Keratinocyte (primary cell): ENCODE measurements around the gene XCL2. TPM values are rescaled to one million over a fixed set of nuclear protein-coding genes. Genes with fewer than 3 reads are reported as not detected.

Source experiments
- DNase-seq: peaks from one replicate; pipeline ENCODE4 v3.0.0-alpha.2; 2011; ENCODE audit warnings: low read depth, missing footprints, low spot score
- FAIRE-seq: peaks from 2 replicates; lab custom pipeline; 2011; peaks lifted over from hg19 to GRCh38; lab: Jason Lieb, UNC
- H2AFZ ChIP-seq: 2 replicates; pipeline ENCODE4 v1.6.0; 2012; ENCODE audit warnings: low read length, control low read depth, inconsistent platforms; ENCODE audit not compliant: control insufficient read depth
- H3K27ac ChIP-seq: 2 replicates; pipeline ENCODE4 v1.5.1; 2011; ENCODE audit warnings: low read length; ENCODE audit not compliant: control insufficient read depth, insufficient read depth
- H3K27me3 ChIP-seq: 3 replicates; pipeline ENCODE4 v1.6.0; 2011; ENCODE audit warnings: low read length; ENCODE audit not compliant: control insufficient read depth, insufficient read depth; ENCODE audit errors: extremely low read depth
- H3K36me3 ChIP-seq, 2 experiments: 2 replicates in 1 of 2; 3 replicates in 1 of 2; pipeline ENCODE4 v1.5.1; 2011; ENCODE audit warnings: low read length in 2 of 2, mild to moderate bottlenecking in 1 of 2; ENCODE audit not compliant: control insufficient read depth in 2 of 2, insufficient read depth in 2 of 2; ENCODE audit errors: extremely low read depth in 1 of 2
- H3K4me1 ChIP-seq: 3 replicates; pipeline ENCODE4 v1.5.1; 2011; ENCODE audit warnings: low read length; ENCODE audit not compliant: control insufficient read depth, insufficient read depth; ENCODE audit errors: extremely low read depth
- H3K4me2 ChIP-seq: 3 replicates; pipeline ENCODE4 v1.6.0; 2011; ENCODE audit warnings: low read depth, low read length; ENCODE audit not compliant: control insufficient read depth, insufficient read depth; ENCODE audit errors: extremely low read depth
- H3K4me3 ChIP-seq, 3 experiments: fragments of 200-600 bp in 1 of 3; sonication (generic) in 1 of 3; 2 replicates in 2 of 3; 3 replicates in 1 of 3; pipeline ENCODE4 v1.5.1; 2011 to 2016; ENCODE audit warnings: low read length in 3 of 3, mild to moderate bottlenecking in 3 of 3, control low read depth in 2 of 3, inconsistent platforms in 1 of 3, low read depth in 1 of 3, mixed read lengths in 1 of 3, mixed run types in 1 of 3, moderate library complexity in 1 of 3; ENCODE audit not compliant: control insufficient read depth in 2 of 3, insufficient read depth in 2 of 3; ENCODE audit errors: extremely low read depth in 1 of 3
- H3K79me2 ChIP-seq: 2 replicates; pipeline ENCODE4 v1.6.0; 2012; ENCODE audit warnings: low read length; ENCODE audit not compliant: control insufficient read depth, insufficient read depth
- H3K9ac ChIP-seq: 3 replicates; pipeline ENCODE4 v1.6.0; 2011; ENCODE audit warnings: low read length; ENCODE audit not compliant: control insufficient read depth, insufficient read depth; ENCODE audit errors: extremely low read depth
- H3K9me1 ChIP-seq: 3 replicates; pipeline ENCODE4 v1.6.0; 2011; ENCODE audit warnings: low read length; ENCODE audit not compliant: control insufficient read depth, insufficient read depth; ENCODE audit errors: extremely low read depth
- H3K9me3 ChIP-seq: 2 replicates; pipeline ENCODE4 v1.5.1; 2012; ENCODE audit warnings: low read depth, low read length; ENCODE audit not compliant: control insufficient read depth
- H4K20me1 ChIP-seq: 3 replicates; pipeline ENCODE4 v1.6.0; 2011; ENCODE audit warnings: low read length; ENCODE audit not compliant: control insufficient read depth, insufficient read depth; ENCODE audit errors: extremely low read depth
- EZH2 ChIP-seq: IDR thresholded peaks from one replicate; pipeline ENCODE4 v1.6.1; 2012; ENCODE audit warnings: inconsistent platforms, mild to moderate bottlenecking, low read length, moderate library complexity
- dilution Hi-C: fragments of 300-500 bp; cut with MboI; formaldehyde crosslinking; loops from one replicate; pipeline ENCODE4 v1.7.0; 2020; ENCODE audit warnings: low sequenced_read_pairs; ENCODE audit not compliant: extremely low pct_ligation_motif_present
- polyA plus RNA-seq, 5 experiments: library from polyadenylated mRNA; depleted of rRNA in 3 of 5; stranded (reverse) in 3 of 5; stranded (forward) in 1 of 5; unstranded in 1 of 5; fragments of >200 nt; gene quantifications; 1 replicate in 1 of 5; 2 replicates in 3 of 5; 3 replicates in 1 of 5; pipeline versions ENCODE4 v1.2.1 to v1.2.3, GENCODE V29; 2011 to 2012; ENCODE audit warnings: missing spikeins in 2 of 5, low read depth in 1 of 5, low replicate concordance in 1 of 5
- TF ChIP-seq, protein P1 (sequence below), 3 experiments: IDR thresholded peaks in 1 of 3; conservative IDR thresholded peaks in 1 of 3; optimal IDR thresholded peaks in 1 of 3; 2 replicates in 2 of 3; 3 replicates in 1 of 3; pipeline versions ENCODE3 to v1.5.1; 2011; ENCODE audit warnings: low read length in 3 of 3, mild to moderate bottlenecking in 3 of 3, moderate library complexity in 2 of 3, control low read depth in 1 of 3, inconsistent platforms in 1 of 3; ENCODE audit not compliant: insufficient read depth in 2 of 3; ENCODE audit errors: extremely low read depth in 1 of 3

The XCL2 gene
- polyA plus RNA-seq, 1 donor (not counting 4 experiments of a cell fraction or from before 2014, with no cell fraction given): not detected

GRCh38 chr1:168514455-168514854, 29.3 kb downstream of the XCL2 start:
- FAIRE-seq: no peak
- Histone ChIP-seq H4K20me1 (no peaks in the 10 kb centered on the region), H3K9me1 (no peaks in the 10 kb centered on the region), H2AFZ (no peak overlapping the region), H3K36me3 (no peaks in the 10 kb centered on the region), H3K9me3 (no peaks in the 10 kb centered on the region), H3K4me1 (no peaks in the 10 kb centered on the region), H3K9ac (no peak overlapping the region), H3K4me3 (no peak overlapping the region), H3K4me2 (no peak overlapping the region), H3K27ac (no peak overlapping the region), H3K27me3 (no peaks in the 10 kb centered on the region), H3K79me2 (no peaks in the 10 kb centered on the region)
- TF ChIP-seq EZH2: no peak
- TF ChIP-seq, protein P1, sequence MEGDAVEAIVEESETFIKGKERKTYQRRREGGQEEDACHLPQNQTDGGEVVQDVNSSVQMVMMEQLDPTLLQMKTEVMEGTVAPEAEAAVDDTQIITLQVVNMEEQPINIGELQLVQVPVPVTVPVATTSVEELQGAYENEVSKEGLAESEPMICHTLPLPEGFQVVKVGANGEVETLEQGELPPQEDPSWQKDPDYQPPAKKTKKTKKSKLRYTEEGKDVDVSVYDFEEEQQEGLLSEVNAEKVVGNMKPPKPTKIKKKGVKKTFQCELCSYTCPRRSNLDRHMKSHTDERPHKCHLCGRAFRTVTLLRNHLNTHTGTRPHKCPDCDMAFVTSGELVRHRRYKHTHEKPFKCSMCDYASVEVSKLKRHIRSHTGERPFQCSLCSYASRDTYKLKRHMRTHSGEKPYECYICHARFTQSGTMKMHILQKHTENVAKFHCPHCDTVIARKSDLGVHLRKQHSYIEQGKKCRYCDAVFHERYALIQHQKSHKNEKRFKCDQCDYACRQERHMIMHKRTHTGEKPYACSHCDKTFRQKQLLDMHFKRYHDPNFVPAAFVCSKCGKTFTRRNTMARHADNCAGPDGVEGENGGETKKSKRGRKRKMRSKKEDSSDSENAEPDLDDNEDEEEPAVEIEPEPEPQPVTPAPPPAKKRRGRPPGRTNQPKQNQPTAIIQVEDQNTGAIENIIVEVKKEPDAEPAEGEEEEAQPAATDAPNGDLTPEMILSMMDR (optimal IDR thresholded peaks at IDR 0.05 in 1 of 3, IDR thresholded peaks at IDR 0.05 in 1 of 3, conservative IDR thresholded peaks at IDR 0.05 in 1 of 3; ENCODE audit: extremely low read depth in 1 of 3, insufficient read depth in 2 of 3, low read length in 3 of 3): no peak
- no peak for DNase-seq
- dilution Hi-C loops: no loop called here

- H3K27ac ChIP-seq: no peak overlapping the region
- no peak overlapping the region for H3K4me2 ChIP-seq
- dilution Hi-C loops: no loop called here
- H2AFZ ChIP-seq: no peak overlapping the region
- no peaks in the 10 kb centered on the region for H3K36me3 ChIP-seq
- H3K27me3 ChIP-seq: no peaks in the 10 kb centered on the region
- FAIRE-seq (no peak), DNase-seq (no peak)
- H3K9ac ChIP-seq: no peak overlapping the region
- H3K4me3 ChIP-seq: no peak overlapping the region
- no peaks in the 10 kb centered on the region for H3K9me3 ChIP-seq
- H4K20me1 ChIP-seq: no peaks in the 10 kb centered on the region
- no peaks in the 10 kb centered on the region for H3K9me1 ChIP-seq
- H3K4me1 ChIP-seq: no peaks in the 10 kb centered on the region
- no peaks in the 10 kb centered on the region for H3K79me2 ChIP-seq
- TF ChIP-seq, protein P1 (optimal IDR thresholded peaks at IDR 0.05 in 1 of 3, IDR thresholded peaks at IDR 0.05 in 1 of 3, conservative IDR thresholded peaks at IDR 0.05 in 1 of 3; ENCODE audit: extremely low read depth in 1 of 3, insufficient read depth in 2 of 3, low read length in 3 of 3): no peak
- no peak for TF ChIP-seq EZH2
These were observed 30.0 kb downstream of the XCL2 start for GRCh38 chr1:168513656-168514404.
